KOPT-K1 (cell line): ENCODE measurements around the gene MKNK2.
A peak's percentile ranks its signal among the peaks of the same experiment; 100 is the strongest.
"Not testable (repeated sequence)": the region's sequence is repeated elsewhere in the genome, so short reads cannot be mapped to it uniquely, and the experiment has no call there.

ENCODE experiments used
- H3K27ac ChIP-seq: fragments of 200-600 bp; sonication (generic); 2 replicates; pipeline ENCODE4 v1.5.1; 2016; ENCODE audit warnings: antibody characterized with exemption, mild to moderate bottlenecking, low read depth, low read length; ENCODE audit not compliant: poor library complexity, severe bottlenecking
- H3K36me3 ChIP-seq: fragments of 200-600 bp; sonication (generic); 2 replicates; pipeline ENCODE4 v1.5.1; 2017; ENCODE audit warnings: antibody characterized with exemption, mild to moderate bottlenecking, low read length, moderate library complexity; ENCODE audit not compliant: insufficient read depth
- H3K9me3 ChIP-seq: fragments of 200-600 bp; sonication (generic); 2 replicates; pipeline ENCODE4 v1.5.1; 2017; ENCODE audit warnings: antibody characterized with exemption, low read length, mild to moderate bottlenecking; ENCODE audit not compliant: insufficient read depth, poor library complexity, severe bottlenecking

MKNK2 gene

DNA sequence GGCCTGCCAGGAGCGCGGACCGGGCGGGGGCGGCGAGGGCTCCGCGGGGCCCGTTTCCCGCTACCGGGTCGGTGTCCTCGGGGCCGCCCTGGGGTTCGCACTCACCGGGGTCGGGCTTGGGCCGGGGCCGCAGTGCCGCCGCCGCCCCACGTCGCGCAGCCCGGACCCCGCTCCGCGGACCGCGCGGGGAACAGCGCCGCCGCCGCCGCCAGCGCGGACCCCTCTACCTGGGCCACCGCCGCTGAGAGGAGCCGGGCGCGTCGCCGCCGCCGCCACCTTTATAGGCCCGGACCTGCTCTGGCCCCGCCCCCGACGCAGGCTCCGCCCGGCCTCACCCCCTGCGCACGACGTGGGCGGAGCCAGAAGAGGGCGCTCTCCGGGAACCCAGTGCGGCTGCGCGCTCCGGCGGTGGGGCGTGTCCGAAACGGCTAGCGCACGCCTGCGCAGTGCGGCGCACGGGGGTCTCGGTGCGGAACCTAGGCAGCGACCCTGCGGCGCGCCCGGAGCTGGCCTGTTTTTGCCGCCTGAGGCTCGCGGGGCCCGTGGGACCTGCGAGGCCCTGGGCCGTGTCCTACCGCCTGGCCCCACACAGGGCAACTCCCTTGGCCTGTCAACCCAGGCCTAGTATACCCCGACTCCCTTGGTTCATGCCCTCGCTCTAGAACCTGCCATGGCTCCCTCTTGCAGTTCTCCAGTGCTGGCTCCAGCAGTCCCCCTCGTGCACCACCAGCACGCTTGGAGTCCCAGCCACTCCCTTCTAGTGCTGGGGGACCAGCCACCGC, at the start of gene MKNK2:
TSS of gene MKNK2 (minus strand) at position 254 of the 782 bp plus-strand sequence. CDS start 393 bp downstream, outside the sequence.
- Histone ChIP-seq H3K27ac (peak within 1 kb of the TSS; percentile 73), H3K36me3 (peaks cover 21% of the 10 kb centered on the region), H3K9me3 (no peaks in the 10 kb centered on the region)

DNA sequence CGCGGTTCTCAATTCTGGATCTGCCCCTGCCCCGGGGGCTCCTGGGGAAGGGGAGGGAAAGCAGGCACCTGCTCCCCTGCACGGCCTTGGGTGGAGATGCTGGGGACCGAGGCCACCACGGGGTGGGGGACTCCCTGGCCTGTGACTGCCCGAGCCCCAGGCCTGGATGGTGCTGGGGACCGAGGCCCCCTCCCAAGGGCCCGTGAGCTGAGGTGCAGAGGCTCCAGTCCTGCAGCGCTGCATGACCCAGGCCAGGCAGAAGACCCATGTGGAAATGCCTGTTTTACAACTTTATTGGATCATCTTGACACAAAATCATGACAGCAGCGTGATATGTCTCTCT, 49.6 kb upstream of the MKNK2 start:
- Histone ChIP-seq H3K9me3 (peaks cover 11% of the 10 kb centered on the region), H3K27ac (no peak overlapping the region), H3K36me3 (peaks cover 59% of the 10 kb centered on the region)

DNA sequence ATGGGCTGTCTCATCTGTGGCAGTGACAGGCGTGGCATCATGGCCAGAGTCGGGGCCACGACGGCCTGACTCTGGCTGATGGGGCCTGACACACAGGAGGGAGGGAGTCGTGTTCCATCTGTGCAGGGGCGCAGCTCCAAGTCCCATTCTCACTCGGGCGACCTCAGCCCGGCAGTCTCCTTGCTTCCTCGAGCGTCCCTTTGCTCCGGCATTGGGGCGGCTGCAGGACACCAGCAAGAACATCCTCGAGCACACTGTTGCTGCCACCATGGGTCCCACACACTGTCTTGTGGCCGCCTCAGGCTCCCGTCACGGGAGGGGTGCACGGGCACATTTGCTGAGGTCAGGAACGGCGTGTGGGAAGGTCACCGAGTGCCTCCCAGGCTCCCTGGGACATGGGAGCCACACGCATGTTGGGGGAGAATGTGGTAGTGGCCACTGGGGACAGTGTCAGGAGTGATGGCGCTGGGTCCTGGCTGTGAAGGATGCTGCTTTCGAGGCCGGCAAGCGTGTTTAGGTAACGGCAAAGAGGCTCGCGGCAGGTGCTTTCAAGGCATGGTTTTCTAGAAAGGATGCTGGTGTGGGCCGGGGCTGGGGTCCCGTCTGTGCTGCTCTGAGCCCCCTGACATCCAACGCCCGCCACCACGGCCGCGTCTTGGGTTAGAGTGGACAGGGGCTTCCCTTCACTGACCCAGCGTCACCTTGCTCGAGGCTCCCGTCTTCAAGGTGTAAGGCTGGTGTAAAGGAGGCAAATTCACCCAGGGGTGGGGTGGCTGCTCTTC, 49.1 kb upstream of the MKNK2 start:
- H3K27ac ChIP-seq = no peak overlapping the region
- H3K36me3 ChIP-seq = peaks cover 53% of the 10 kb centered on the region
- H3K9me3 ChIP-seq = peaks cover 5% of the 10 kb centered on the region

DNA sequence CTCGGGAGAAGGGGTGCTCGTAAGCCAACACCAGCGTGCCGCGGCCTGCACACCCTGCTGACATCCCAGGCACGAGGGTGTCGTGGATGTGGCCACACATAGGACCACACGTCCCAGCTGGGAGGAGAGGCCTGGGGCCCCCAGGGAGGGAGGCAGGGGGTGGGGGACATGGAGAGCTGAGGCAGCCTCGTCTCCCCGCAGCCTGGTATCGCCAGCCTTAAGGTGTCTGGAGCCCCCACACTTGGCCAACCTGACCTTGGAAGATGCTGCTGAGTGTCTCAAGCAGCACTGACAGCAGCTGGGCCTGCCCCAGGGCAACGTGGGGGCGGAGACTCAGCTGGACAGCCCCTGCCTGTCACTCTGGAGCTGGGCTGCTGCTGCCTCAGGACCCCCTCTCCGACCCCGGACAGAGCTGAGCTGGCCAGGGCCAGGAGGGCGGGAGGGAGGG, 48.0 kb upstream of the MKNK2 start:
- Histone ChIP-seq H3K36me3 (peaks cover 43% of the 10 kb centered on the region), H3K27ac (no peak overlapping the region), H3K9me3 (no peaks in the 10 kb centered on the region)

DNA sequence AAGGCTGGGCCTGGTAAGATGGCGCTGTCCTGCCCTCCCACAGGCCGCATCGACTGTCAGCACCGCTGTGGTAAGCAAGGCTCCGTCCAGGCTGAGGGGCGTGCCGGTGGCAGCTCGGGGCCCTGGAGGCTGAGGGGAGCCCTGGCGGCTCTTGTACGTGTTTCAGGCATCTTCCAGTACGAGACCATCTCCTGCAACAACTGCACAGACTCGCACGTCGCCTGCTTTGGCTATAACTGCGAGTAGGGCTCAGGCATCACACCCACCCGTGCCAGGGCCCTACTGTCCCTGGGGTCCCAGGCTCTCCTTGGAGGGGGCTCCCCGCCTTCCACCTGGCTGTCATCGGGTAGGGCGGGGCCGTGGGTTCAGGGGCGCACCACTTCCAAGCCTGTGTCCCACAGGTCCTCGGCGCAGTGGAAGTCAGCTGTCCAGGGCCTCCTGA, 46.9 kb upstream of the MKNK2 start:
- no peak overlapping the region for H3K27ac ChIP-seq
- no peaks in the 10 kb centered on the region for H3K9me3 ChIP-seq

DNA sequence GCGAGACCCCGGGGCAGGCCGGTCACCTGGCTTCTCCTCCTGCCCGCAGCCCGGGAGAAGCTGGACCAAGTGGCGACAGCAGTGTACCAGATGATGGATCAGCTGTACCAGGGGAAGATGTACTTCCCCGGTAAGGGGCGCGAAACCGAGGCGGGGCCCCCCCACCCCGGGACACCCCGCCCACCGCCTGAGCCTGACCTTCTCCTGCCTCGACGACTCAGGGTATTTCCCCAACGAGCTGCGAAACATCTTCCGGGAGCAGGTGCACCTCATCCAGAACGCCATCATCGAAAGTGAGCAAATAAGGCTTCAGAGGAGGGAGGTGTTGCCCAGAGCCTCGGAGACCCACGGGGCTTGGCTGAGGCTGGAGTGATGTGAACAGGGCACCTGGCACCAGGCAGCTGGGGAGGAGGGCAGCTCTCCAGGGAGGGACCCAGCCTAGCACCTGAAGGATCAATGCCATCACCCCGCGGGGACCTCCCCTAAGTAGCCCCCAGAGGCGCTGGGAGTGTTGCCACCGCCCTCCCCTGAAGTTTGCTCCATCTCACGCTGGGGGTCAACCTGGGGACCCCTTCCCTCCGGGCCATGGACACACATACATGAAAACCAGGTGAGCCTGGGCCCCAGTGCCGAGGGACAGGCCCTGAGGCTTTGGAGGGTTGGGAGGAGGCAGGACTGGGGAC, 46.3 kb upstream of the MKNK2 start:
- H3K36me3 ChIP-seq = peaks cover 38% of the 10 kb centered on the region
- no peaks in the 10 kb centered on the region for H3K9me3 ChIP-seq
- peak overlapping the region; percentile 21 for H3K27ac ChIP-seq

More for the DNA sequence above, 46.9 kb upstream of the MKNK2 start:
- peaks cover 37% of the 10 kb centered on the region for H3K36me3 ChIP-seq

DNA sequence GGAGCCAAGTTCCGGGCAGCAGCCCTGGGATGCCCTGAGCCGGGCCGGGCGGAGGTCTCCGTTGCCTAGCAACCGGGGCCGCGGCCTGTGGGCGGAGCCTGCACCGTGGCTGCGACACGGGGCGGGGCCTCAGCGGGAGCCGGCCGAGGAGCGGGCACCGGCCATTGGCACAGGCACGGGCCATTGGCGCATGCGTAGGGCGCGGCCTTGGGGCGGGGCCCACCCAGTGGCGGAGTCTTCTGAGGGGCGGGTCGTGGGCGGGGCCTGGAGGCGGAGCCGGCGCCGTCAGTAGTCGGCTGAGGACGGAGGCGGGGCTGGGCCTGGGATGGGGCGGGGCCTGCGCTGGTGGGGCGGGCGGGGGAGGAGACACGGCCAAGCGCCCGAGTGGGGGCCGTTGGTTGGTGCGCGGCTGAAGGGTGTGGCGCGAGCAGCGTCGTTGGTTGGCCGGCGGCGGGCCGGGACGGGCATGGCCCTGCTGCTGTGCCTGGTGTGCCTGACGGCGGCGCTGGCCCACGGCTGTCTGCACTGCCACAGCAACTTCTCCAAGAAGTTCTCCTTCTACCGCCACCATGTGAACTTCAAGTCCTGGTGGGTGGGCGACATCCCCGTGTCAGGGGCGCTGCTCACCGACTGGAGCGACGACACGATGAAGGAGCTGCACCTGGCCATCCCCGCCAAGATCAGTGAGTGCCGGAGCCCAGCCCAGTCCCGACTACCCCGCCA, 45.6 kb upstream of the MKNK2 start, which contains the start of gene IZUMO4:
TSS of gene IZUMO4 (plus strand) at position 436 of the 723 bp plus-strand sequence. CDS start at position 467, 31 bp downstream.
- Histone ChIP-seq H3K27ac (peak within 1 kb of the TSS; percentile 71), H3K9me3 (no peaks in the 10 kb centered on the region), H3K36me3 (peaks cover 31% of the 10 kb centered on the region)

DNA sequence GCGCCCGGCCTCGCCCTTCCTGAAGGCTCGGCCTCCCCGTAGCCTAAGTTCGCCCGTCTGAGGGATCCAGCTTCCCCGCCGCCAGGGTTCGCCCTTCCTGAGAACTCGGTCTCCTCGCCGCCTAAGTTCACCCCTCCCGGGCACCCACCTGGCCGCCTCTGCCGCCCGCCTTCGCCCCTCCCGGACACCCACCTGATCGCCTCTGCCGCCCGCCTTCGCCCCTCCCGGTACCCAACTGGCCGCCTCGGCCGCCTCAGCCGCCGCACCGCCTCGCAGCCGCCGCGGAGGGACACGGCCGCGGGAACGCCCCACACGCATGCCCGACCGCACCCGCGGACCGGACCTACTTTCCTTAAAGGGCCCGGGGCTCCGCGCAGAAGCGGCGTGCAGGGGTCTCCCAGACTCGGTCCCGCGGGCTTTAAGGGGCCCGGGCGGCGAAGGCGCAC, 45.0 kb upstream of the MKNK2 start, which contains the start of gene MOB3A:
TSS of gene MOB3A (minus strand) at position 293 of the 446 bp plus-strand sequence. CDS start 17,766 bp downstream, outside the sequence.
- H3K9me3 ChIP-seq = no peaks in the 10 kb centered on the region
- H3K27ac ChIP-seq = peak within 1 kb of the TSS; percentile 71

DNA sequence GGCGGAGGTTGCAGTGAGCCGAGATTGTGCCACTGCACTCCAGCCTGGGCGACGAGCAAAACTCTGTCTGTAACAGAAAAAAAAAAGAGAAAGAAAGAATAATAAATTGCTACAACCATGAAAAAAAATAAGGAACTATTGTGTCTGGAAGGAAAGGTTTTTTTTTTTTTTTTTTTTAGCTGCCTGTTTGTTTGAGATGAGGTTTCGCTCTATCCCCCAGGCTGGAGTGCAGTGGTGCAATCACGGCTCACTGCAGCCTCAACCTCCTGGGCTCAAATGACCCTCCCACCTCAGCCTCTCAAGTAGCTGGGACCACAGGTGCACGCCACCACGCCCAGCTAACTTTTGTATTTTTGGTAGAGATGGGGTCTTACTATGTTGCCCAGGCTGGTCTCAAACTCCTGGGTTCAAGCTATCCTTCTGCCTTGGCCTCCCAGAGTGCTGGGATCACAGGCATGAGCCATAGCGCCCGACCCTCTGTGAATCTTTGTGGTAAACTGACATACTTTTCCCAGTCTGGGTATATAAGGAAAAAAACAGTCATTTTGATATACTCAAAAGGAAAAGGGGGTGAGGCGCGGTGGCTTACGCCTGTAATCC, 41.0 kb upstream of the MKNK2 start:
- not testable (repeated sequence) for H3K27ac ChIP-seq, H3K9me3 ChIP-seq

More for the DNA sequence above, 45.0 kb upstream of the MKNK2 start, which contains the start of gene MOB3A:
- peaks cover 25% of the 10 kb centered on the region for H3K36me3 ChIP-seq

DNA sequence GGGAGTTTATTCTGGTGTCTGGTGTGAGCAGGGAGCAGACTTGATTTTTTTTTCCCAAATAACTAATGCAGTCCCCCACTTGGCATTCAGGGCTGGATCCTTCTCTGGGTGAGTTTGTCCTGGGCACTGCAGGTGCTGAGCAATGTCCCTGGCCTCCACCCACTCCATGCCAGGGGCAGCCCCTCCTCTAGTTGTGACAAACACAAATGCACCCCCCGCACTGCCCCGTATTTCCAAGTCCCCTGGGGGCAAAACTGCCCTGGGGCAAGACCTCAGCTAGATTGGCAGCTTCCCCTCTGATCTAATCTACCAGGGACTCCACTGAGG, 38.6 kb upstream of the MKNK2 start:
- 0 out of 2 replicates have a peak, but pooled peaks cover 9% of the 10 kb centered on the region for H3K36me3 ChIP-seq
- no peaks in the 10 kb centered on the region for H3K9me3 ChIP-seq
- peak overlapping the region; percentile 54 for H3K27ac ChIP-seq

More for the DNA sequence above, 41.0 kb upstream of the MKNK2 start:
- H3K36me3 ChIP-seq = not testable (repeated sequence)

DNA sequence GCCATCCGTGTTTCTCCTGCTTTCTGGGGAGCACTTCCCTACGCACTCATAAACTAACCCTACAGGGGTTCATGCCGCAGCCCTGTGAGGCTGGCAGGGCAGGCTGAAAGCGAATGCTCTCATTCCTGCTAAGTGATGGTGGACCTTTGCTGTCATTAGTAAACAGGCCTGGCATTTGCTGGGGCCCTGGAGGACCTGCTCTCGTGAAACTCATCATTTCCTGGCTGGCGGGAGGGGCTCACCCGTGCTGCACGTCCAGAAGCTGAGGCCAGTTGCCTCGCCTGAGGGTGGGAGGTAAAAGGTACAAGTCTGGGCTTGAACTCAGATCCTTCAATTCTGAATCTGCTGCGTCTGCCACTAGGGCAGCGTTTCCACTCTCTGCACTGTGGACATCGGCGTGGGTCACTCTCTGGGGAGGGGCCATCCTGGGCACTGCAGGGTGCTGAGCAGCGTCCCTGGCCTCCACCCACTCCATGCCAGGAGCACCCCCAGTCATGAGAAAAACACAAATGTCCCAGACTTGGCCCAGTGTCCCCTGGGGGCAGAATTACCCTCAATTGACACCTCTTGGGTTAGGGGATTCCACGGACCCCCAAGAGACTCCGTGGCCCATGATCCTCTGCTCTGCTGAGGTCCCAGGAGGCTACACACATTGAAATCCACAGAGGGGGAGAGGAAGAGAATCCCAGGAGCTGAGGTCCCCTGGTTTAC, 38.1 kb upstream of the MKNK2 start:
- 0 out of 2 replicates have a peak, but pooled peaks cover 9% of the 10 kb centered on the region for H3K36me3 ChIP-seq
- no peaks in the 10 kb centered on the region for H3K9me3 ChIP-seq
- peak overlapping the region; percentile 54 for H3K27ac ChIP-seq

DNA sequence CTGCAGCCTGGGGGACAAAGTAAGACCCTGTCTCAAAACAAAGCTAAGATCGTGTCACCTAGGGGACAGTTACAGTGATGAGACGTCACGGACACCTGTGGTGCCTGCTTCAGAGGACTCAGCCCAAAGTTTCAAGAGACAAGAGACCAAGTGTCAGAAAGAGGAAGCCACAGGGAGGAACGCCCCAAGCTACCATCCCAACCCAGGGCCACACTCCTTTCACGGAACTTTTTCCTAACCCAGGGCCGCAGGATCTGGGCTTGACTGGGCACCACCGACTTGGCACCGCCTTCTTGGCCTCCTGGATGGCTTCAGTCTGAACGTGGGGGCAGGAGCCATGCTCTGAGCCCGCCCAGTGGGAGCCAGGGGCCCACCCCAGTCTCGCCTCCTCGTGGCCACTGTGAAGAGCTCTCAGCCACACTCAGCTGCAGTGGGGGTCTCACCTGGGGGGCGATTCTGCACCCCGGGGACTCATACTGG, 36.6 kb upstream of the MKNK2 start:
- Histone ChIP-seq H3K9me3 (no peaks in the 10 kb centered on the region), H3K36me3 (0 out of 2 replicates have a peak, but pooled peaks cover under 1% of the 10 kb centered on the region), H3K27ac (peak overlapping the region; percentile 58)
